ENCODE data around the gene HSD11B2. TPM values are rescaled to one million over a fixed set of nuclear protein-coding genes. Genes with fewer than 3 reads are reported as not detected.
A peak's percentile ranks its signal among the peaks of the same experiment; 100 is the strongest.

HSD11B2 gene
- total and polyA plus RNA-seq, 2 of the 4 experiments (the other 2 are of a cell fraction), result 0.26 TPM; not detected in 1

DNA sequence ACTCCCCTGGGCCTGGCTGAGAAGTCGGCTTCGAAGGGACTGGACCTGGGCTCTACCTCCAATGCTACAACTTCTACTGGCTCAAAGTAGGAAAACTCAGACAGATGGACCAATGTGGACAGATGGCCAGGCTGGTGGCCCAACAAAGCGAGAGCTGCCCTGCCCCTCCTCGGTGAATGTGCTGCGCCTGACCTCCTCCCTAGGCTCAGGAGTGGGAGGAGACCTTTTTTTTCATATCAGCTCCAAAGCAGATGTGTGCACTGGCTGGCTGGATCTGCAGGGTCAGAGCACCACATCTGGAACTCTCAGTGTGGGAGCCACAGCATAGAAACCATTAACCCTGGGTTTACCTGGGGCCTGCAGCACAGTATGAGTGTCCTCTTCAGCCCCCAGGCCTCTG is 29.2 kb downstream of the HSD11B2 start:
- Histone ChIP-seq H2AK9ac (replicated peaks; ENCODE audit: low read depth, low read length, poor library complexity) (no peak overlapping the region), H3K18ac (ENCODE audit: low read depth, low read length) (no peak overlapping the region), H3K4ac (ENCODE audit: low read depth, low read length) (no peak overlapping the region; the same call in 1 of the 2 replicates), H3K9ac (ENCODE audit: low read depth, low read length) (no peak overlapping the region), H3K27ac (ENCODE audit: insufficient read depth, low read length) (no peak overlapping the region), H3K79me1 (ENCODE audit: low read depth in 1 of 2, low read length in 2 of 2) (peaks cover 21 to 92% of the 10 kb centered on the region in 2 experiments), H3K9me3 (ENCODE audit: control insufficient read depth, insufficient read depth, low read length) (no peaks in the 10 kb centered on the region), H3K23ac (ENCODE audit: low read depth, low read length) (peak overlapping the region; percentile 28; the same call in 1 of the 2 replicates), H3K4me1 (ENCODE audit: control insufficient read depth, insufficient read depth, low read length) (peaks cover 27% of the 10 kb centered on the region), H4K91ac (ENCODE audit: insufficient read depth, low read depth, low read length) (no peak overlapping the region), H2BK15ac (ENCODE audit: low read depth, low read length) (no peak overlapping the region), H3K9me1 (ENCODE audit: insufficient read depth, low read length) (peaks cover 11% of the 10 kb centered on the region), H2BK5ac (ENCODE audit: low read depth, low read length, poor library complexity, severe bottlenecking) (no peak overlapping the region), H4K20me1 (ENCODE audit: insufficient read depth, low read length) (peaks cover 93% of the 10 kb centered on the region), H3K4me2 (ENCODE audit: low read depth, low read length) (no peak overlapping the region), H4K5ac (ENCODE audit: low read depth, low read length) (no peak overlapping the region), H2BK20ac (ENCODE audit: low read depth, low read length) (no peak overlapping the region), H3K27me3 (ENCODE audit: control insufficient read depth, insufficient read depth, low read length) (no peaks in the 10 kb centered on the region), H3K14ac (replicated peaks; ENCODE audit: low read depth, low read length) (peak overlapping the region; percentile 3; the same call in 1 of the 2 replicates), H2AK5ac (ENCODE audit: low read depth, low read length) (no peak overlapping the region), H3K56ac (ENCODE audit: extremely low read depth, insufficient read depth, low read length) (no peak overlapping the region), H2AFZ (replicated peaks; ENCODE audit: low read length, poor library complexity) (no peak overlapping the region), H3K36me3 (ENCODE audit: control insufficient read depth, insufficient read depth, low read length) (peaks cover 6% of the 10 kb centered on the region), H4K8ac (ENCODE audit: low read depth in 2 of 2, low read length in 2 of 2) (no peak overlapping the region), H3K4me3 (ENCODE audit: insufficient read depth, low read depth, low read length) (no peak overlapping the region), H2BK120ac (ENCODE audit: low read depth, low read length) (no peak overlapping the region)
- ChIA-PET POLR2A (ENCODE audit: unreplicated experiment) (no interaction called here), CTCF (no interaction called here)
- no peak for TF ChIP-seq CEBPB (IDR thresholded peaks at IDR 0.05; ENCODE audit: low read depth, low read length)
- TF ChIP-seq NFE2L2 (IDR thresholded peaks at IDR 0.05; ENCODE audit: low read depth, low read length), result no peak
- TF ChIP-seq POLR2A (IDR thresholded peaks at IDR 0.05; ENCODE audit: low read depth, low read length), result no peak
- TF ChIP-seq BHLHE40 (IDR thresholded peaks at IDR 0.05; ENCODE audit: low read depth, low read length), result no peak
- no peak for TF ChIP-seq RFX5 (IDR thresholded peaks at IDR 0.05; ENCODE audit: low read depth, low read length)
- no peak for TF ChIP-seq MXI1 (IDR thresholded peaks at IDR 0.05; ENCODE audit: borderline replicate concordance, low read depth, low read length)
- TF ChIP-seq MAZ (IDR thresholded peaks at IDR 0.05; ENCODE audit: borderline replicate concordance, low read depth, low read length), result no peak
- TF ChIP-seq, protein P1, sequence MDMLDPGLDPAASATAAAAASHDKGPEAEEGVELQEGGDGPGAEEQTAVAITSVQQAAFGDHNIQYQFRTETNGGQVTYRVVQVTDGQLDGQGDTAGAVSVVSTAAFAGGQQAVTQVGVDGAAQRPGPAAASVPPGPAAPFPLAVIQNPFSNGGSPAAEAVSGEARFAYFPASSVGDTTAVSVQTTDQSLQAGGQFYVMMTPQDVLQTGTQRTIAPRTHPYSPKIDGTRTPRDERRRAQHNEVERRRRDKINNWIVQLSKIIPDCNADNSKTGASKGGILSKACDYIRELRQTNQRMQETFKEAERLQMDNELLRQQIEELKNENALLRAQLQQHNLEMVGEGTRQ (IDR thresholded peaks at IDR 0.05; ENCODE audit: low read depth, low read length), result no peak
- no peak for TF ChIP-seq CHD1 (IDR thresholded peaks at IDR 0.05; ENCODE audit: low read depth, low read length)
- TF ChIP-seq RCOR1 (IDR thresholded peaks at IDR 0.05; ENCODE audit: insufficient replicate concordance, low read length), result no peak
- no peak for TF ChIP-seq FOS (IDR thresholded peaks at IDR 0.05; ENCODE audit: low read depth, low read length)
- no peak for TF ChIP-seq SMC3 (IDR thresholded peaks at IDR 0.05; ENCODE audit: low read depth, low read length)
- TF ChIP-seq, protein P2, sequence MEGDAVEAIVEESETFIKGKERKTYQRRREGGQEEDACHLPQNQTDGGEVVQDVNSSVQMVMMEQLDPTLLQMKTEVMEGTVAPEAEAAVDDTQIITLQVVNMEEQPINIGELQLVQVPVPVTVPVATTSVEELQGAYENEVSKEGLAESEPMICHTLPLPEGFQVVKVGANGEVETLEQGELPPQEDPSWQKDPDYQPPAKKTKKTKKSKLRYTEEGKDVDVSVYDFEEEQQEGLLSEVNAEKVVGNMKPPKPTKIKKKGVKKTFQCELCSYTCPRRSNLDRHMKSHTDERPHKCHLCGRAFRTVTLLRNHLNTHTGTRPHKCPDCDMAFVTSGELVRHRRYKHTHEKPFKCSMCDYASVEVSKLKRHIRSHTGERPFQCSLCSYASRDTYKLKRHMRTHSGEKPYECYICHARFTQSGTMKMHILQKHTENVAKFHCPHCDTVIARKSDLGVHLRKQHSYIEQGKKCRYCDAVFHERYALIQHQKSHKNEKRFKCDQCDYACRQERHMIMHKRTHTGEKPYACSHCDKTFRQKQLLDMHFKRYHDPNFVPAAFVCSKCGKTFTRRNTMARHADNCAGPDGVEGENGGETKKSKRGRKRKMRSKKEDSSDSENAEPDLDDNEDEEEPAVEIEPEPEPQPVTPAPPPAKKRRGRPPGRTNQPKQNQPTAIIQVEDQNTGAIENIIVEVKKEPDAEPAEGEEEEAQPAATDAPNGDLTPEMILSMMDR (conservative IDR thresholded peaks at IDR 0.05; ENCODE audit: low read depth, low read length), result no peak
- no peak for TF ChIP-seq MAFK (IDR thresholded peaks at IDR 0.05; ENCODE audit: low read depth, low read length)
- no peak for TF ChIP-seq RAD21 (IDR thresholded peaks at IDR 0.05; ENCODE audit: low read length)
- TF ChIP-seq, protein P3, sequence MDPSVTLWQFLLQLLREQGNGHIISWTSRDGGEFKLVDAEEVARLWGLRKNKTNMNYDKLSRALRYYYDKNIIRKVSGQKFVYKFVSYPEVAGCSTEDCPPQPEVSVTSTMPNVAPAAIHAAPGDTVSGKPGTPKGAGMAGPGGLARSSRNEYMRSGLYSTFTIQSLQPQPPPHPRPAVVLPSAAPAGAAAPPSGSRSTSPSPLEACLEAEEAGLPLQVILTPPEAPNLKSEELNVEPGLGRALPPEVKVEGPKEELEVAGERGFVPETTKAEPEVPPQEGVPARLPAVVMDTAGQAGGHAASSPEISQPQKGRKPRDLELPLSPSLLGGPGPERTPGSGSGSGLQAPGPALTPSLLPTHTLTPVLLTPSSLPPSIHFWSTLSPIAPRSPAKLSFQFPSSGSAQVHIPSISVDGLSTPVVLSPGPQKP (IDR thresholded peaks at IDR 0.05; ENCODE audit: borderline replicate concordance, low read depth, low read length), result no peak
- 100% methylated on average over 1 of the region's 5 CpGs; no CpG with 5 or more reads in 1 of the 2 experiments for WGBS, 2 experiments (ENCODE audit: extremely low coverage in 2 of 2, insufficient read length in 1 of 2)
- dilution Hi-C loops (cut with HindIII; ENCODE audit: low sequenced_read_pairs, unreplicated experiment) (no loop called here), in situ Hi-C loops (cut with MboI; ENCODE audit: low sequenced_read_pairs) (no loop called here), intact Hi-C loops (cut with micrococcal nuclease) (no loop called here)
- BruUV-seq (replicated peaks), result no TSS peak
- ATAC-seq (ENCODE audit: low read depth), result no peak
- DNase-seq, result no peak

Data from IMR-90 (cell line).